ENCODE measurements around the gene SLC25A26. TPM values are rescaled to one million over a fixed set of nuclear protein-coding genes. Genes with fewer than 3 reads are reported as not detected.
"Not testable (repeated sequence)": the region's sequence is repeated elsewhere in the genome, so short reads cannot be mapped to it uniquely, and the experiment has no call there.

The SLC25A26 gene
- total RNA-seq, 2 donors from 2014 or later = 20.7 to 22.8 TPM

DNA sequence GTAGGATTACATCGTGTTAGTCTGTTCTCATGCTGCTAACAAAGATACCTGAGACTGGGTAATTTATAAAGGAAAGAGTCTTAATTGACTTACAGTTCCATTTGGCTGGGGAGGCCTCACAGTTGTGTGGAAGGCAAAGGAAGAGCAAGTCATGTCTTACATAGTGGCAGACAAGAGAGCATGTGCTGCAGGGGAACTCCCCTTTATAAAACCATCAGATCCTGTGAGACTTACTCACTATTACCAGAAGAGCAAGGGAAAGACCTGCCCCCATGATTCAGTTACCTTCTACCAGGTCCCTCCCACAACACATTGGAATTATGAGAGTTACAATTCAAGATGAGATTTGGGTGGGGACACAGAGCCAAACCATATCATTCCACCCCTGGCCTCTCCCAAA is 3.4 kb downstream of the SLC25A26 start:
- H3K27me3 Mint-ChIP-seq (ENCODE audit: insufficient read depth) = peaks cover 2% of the 10 kb centered on the region
- no peak for DNase-seq
- H3K36me3 ChIP-seq (ENCODE audit: control insufficient read depth, insufficient read depth, low read length) = no peaks in the 10 kb centered on the region
- no peaks in the 10 kb centered on the region for H3K27me3 ChIP-seq (ENCODE audit: control insufficient read depth, insufficient read depth, low read length, poor library complexity, severe bottlenecking)
- H3K4me3 Mint-ChIP-seq = no peak overlapping the region
- H3K9ac ChIP-seq (ENCODE audit: extremely low read depth, low read length, poor library complexity, severe bottlenecking) = no peak overlapping the region
- H3K4me3 ChIP-seq (ENCODE audit: low read length) = no peak overlapping the region
- H3K4me1 ChIP-seq (ENCODE audit: control insufficient read depth, insufficient read depth, low read length) = no peaks in the 10 kb centered on the region
- H3K27ac Mint-ChIP-seq = no peak overlapping the region
- H3K4me1 Mint-ChIP-seq = peaks cover 9% of the 10 kb centered on the region
- no peaks in the 10 kb centered on the region for H3K9me3 Mint-ChIP-seq
- H3K9me3 ChIP-seq (ENCODE audit: control insufficient read depth, low read length) = no peaks in the 10 kb centered on the region
- H3K36me3 Mint-ChIP-seq (ENCODE audit: low read depth) = peaks cover 19% of the 10 kb centered on the region
- WGBS, 2 experiments (ENCODE audit: insufficient coverage in 1 of 2, insufficient read length in 1 of 2) = 100% methylated on average over 1 of the region's 1 CpG; no CpG with 5 or more reads in 1 of the 2 experiments
- no peak for TF ChIP-seq CTCF (conservative IDR thresholded peaks at IDR 0.05)
- no peak overlapping the region for H3K27ac ChIP-seq (ENCODE audit: low read depth, low read length)

- H3K4me1 ChIP-seq (ENCODE audit: control insufficient read depth, insufficient read depth, low read length); H3K27ac ChIP-seq (ENCODE audit: low read depth, low read length); H3K9me3 Mint-ChIP-seq; H3K36me3 ChIP-seq (ENCODE audit: control insufficient read depth, insufficient read depth, low read length); H3K9me3 ChIP-seq (ENCODE audit: control insufficient read depth, low read length); H3K4me3 ChIP-seq (ENCODE audit: low read length); H3K4me3 Mint-ChIP-seq; H3K27me3 Mint-ChIP-seq (ENCODE audit: insufficient read depth); DNase-seq; H3K27ac Mint-ChIP-seq; H3K27me3 ChIP-seq (ENCODE audit: control insufficient read depth, insufficient read depth, low read length, poor library complexity, severe bottlenecking); H3K9ac ChIP-seq (ENCODE audit: extremely low read depth, low read length, poor library complexity, severe bottlenecking): not testable (repeated sequence)
- Mint-ChIP-seq H3K4me1 (peaks cover 13% of the 10 kb centered on the region), H3K36me3 (ENCODE audit: low read depth) (peaks cover 19% of the 10 kb centered on the region)
- 92 to 96% methylated on average over 2 to 3 of the region's 3 CpGs for WGBS, 2 experiments (ENCODE audit: insufficient coverage in 1 of 2, insufficient read length in 1 of 2)
These were observed 5.3 kb downstream of the SLC25A26 start for GRCh38 chr3:66226093-66226492.

GRCh38 chr3:66227051-66227450 is 6.2 kb downstream of the SLC25A26 start:
- Histone ChIP-seq H3K27ac (ENCODE audit: low read depth, low read length) (no peak overlapping the region), H3K36me3 (ENCODE audit: control insufficient read depth, insufficient read depth, low read length) (no peaks in the 10 kb centered on the region), H3K4me1 (ENCODE audit: control insufficient read depth, insufficient read depth, low read length) (no peaks in the 10 kb centered on the region), H3K4me3 (ENCODE audit: low read length) (no peak overlapping the region), H3K9ac (ENCODE audit: extremely low read depth, low read length, poor library complexity, severe bottlenecking) (no peak overlapping the region), H3K27me3 (ENCODE audit: control insufficient read depth, insufficient read depth, low read length, poor library complexity, severe bottlenecking) (no peaks in the 10 kb centered on the region), H3K9me3 (ENCODE audit: control insufficient read depth, low read length) (no peaks in the 10 kb centered on the region)
- Mint-ChIP-seq H3K4me3 (no peak overlapping the region), H3K9me3 (no peaks in the 10 kb centered on the region), H3K27me3 (ENCODE audit: insufficient read depth) (no peaks in the 10 kb centered on the region), H3K4me1 (peaks cover 4% of the 10 kb centered on the region), H3K27ac (no peak overlapping the region), H3K36me3 (ENCODE audit: low read depth) (peaks cover 18% of the 10 kb centered on the region)
- DNase-seq = no peak
- no peak for TF ChIP-seq CTCF (conservative IDR thresholded peaks at IDR 0.05)
- 86 to 97% methylated on average over 1 to 3 of the region's 3 CpGs for WGBS, 2 experiments (ENCODE audit: insufficient coverage in 1 of 2, insufficient read length in 1 of 2)

- H3K36me3 Mint-ChIP-seq (ENCODE audit: low read depth) = peaks cover 17% of the 10 kb centered on the region
- H3K4me3 ChIP-seq (ENCODE audit: low read length) = no peak overlapping the region
- no peak overlapping the region for H3K27ac Mint-ChIP-seq
- H3K9ac ChIP-seq (ENCODE audit: extremely low read depth, low read length, poor library complexity, severe bottlenecking) = no peak overlapping the region
- no peaks in the 10 kb centered on the region for H3K9me3 Mint-ChIP-seq
- H3K9me3 ChIP-seq (ENCODE audit: control insufficient read depth, low read length) = no peaks in the 10 kb centered on the region
- peaks cover 4% of the 10 kb centered on the region for H3K4me1 Mint-ChIP-seq
- H3K27me3 Mint-ChIP-seq (ENCODE audit: insufficient read depth) = no peaks in the 10 kb centered on the region
- no peak for DNase-seq
- H3K36me3 ChIP-seq (ENCODE audit: control insufficient read depth, insufficient read depth, low read length) = no peaks in the 10 kb centered on the region
- WGBS, 2 experiments (ENCODE audit: insufficient coverage in 1 of 2, insufficient read length in 1 of 2) = 33 to 72% methylated on average over 1 to 2 of the region's 2 CpGs
- H3K27ac ChIP-seq (ENCODE audit: low read depth, low read length) = no peak overlapping the region
- no peaks in the 10 kb centered on the region for H3K4me1 ChIP-seq (ENCODE audit: control insufficient read depth, insufficient read depth, low read length)
- no peak for TF ChIP-seq CTCF (conservative IDR thresholded peaks at IDR 0.05)
- H3K4me3 Mint-ChIP-seq = no peak overlapping the region
- H3K27me3 ChIP-seq (ENCODE audit: control insufficient read depth, insufficient read depth, low read length, poor library complexity, severe bottlenecking) = no peaks in the 10 kb centered on the region
These were observed 7.1 kb downstream of the SLC25A26 start for GRCh38 chr3:66227915-66228314.

Measured in endodermal cell (in vitro differentiated cells).